DND-41 (cell line): ENCODE data around the gene R3HCC1L.

Source experiments
- ATAC-seq: fragments of 200-7000 bp; cut with Tn5 transposase; 3 replicates; pipeline ENCODE4 v1.9.1; 2021; ENCODE audit warnings: low read depth; ENCODE audit not compliant: insufficient read depth
- DNase-seq: peaks from one replicate; pipeline ENCODE4 v3.0.0-alpha.2; 2020
- H2AFZ ChIP-seq: 2 replicates; pipeline ENCODE4 v1.6.0; 2012; ENCODE audit warnings: low read depth, low read length
- H3K27ac ChIP-seq: 2 replicates; pipeline ENCODE4 v1.5.1; 2012; ENCODE audit warnings: low read length, inconsistent platforms
- H3K27me3 ChIP-seq: fragments of 200-600 bp; sonication (generic); 2 replicates; pipeline ENCODE4 v1.6.0; 2012; ENCODE audit warnings: low read length, mild to moderate bottlenecking, inconsistent platforms; ENCODE audit not compliant: insufficient read depth, poor library complexity
- H3K36me3 ChIP-seq: 2 replicates; pipeline ENCODE4 v1.5.1; 2012; ENCODE audit warnings: low read length, inconsistent platforms; ENCODE audit not compliant: insufficient read depth
- H3K4me1 ChIP-seq: 2 replicates; pipeline ENCODE4 v1.5.1; 2012; ENCODE audit warnings: mild to moderate bottlenecking, low read length; ENCODE audit not compliant: insufficient read depth
- H3K4me2 ChIP-seq: 2 replicates; pipeline ENCODE4 v1.6.0; 2012; ENCODE audit warnings: mild to moderate bottlenecking, moderate library complexity, low read length, inconsistent platforms; ENCODE audit not compliant: insufficient read depth
- H3K4me3 ChIP-seq, 2 experiments: fragments of 200-600 bp in 1 of 2; shearing (Covaris generic) in 1 of 2; 2 replicates each; pipeline ENCODE4 v1.5.1; 2012 to 2016; ENCODE audit warnings: inconsistent platforms in 2 of 2, low read length in 2 of 2, mild to moderate bottlenecking in 2 of 2, low read depth in 1 of 2, moderate library complexity in 1 of 2
- H3K79me2 ChIP-seq: 2 replicates; pipeline ENCODE4 v1.6.0; 2012; ENCODE audit warnings: low read length, inconsistent platforms; ENCODE audit not compliant: insufficient read depth
- H3K9ac ChIP-seq: 2 replicates; pipeline ENCODE4 v1.6.0; 2012; ENCODE audit warnings: low read depth, mild to moderate bottlenecking, inconsistent platforms, low read length, moderate library complexity
- H3K9me3 ChIP-seq: 2 replicates; pipeline ENCODE4 v1.5.1; 2012; ENCODE audit warnings: low read length, moderate library complexity, mild to moderate bottlenecking, inconsistent platforms; ENCODE audit not compliant: insufficient read depth, severe bottlenecking
- H4K20me1 ChIP-seq: 2 replicates; pipeline ENCODE4 v1.6.0; 2012; ENCODE audit warnings: low read length; ENCODE audit not compliant: insufficient read depth
- CTCF ChIP-seq: IDR thresholded peaks from 2 replicates; pipeline ENCODE4 v1.5.1; 2012; ENCODE audit warnings: borderline replicate concordance, low read length, moderate library complexity, mild to moderate bottlenecking; ENCODE audit not compliant: poor library complexity, severe bottlenecking; ENCODE audit errors: extremely low read depth
- EZH2 ChIP-seq: IDR thresholded peaks from 3 replicates; pipeline ENCODE4 v1.6.1; 2012; ENCODE audit warnings: borderline replicate concordance, low read depth, mild to moderate bottlenecking, moderate library complexity, low read length, inconsistent platforms; ENCODE audit not compliant: severe bottlenecking

Gene R3HCC1L

GRCh38 chr10:98251399-98251798, 116.9 kb downstream of the R3HCC1L start:
- Histone ChIP-seq H2AFZ (no peak overlapping the region), H3K4me3 (no peak overlapping the region), H3K27me3 (no peaks in the 10 kb centered on the region), H3K4me2 (no peak overlapping the region), H3K27ac (no peak overlapping the region), H3K4me1 (no peaks in the 10 kb centered on the region), H3K79me2 (no peaks in the 10 kb centered on the region), H4K20me1 (no peaks in the 10 kb centered on the region), H3K36me3 (peaks cover 42% of the 10 kb centered on the region), H3K9ac (no peak overlapping the region), H3K9me3 (no peaks in the 10 kb centered on the region)
- ATAC-seq (no peak), DNase-seq (no peak)
- TF ChIP-seq EZH2 (no peak), CTCF (no peak)

- H2AFZ ChIP-seq: no peak overlapping the region
- H3K4me2 ChIP-seq: no peak overlapping the region
- H4K20me1 ChIP-seq: no peaks in the 10 kb centered on the region
- H3K27ac ChIP-seq: no peak overlapping the region
- no peak for ATAC-seq
- no peak for TF ChIP-seq EZH2
- TF ChIP-seq CTCF: no peak
- no peaks in the 10 kb centered on the region for H3K27me3 ChIP-seq
- H3K4me1 ChIP-seq: no peaks in the 10 kb centered on the region
- no peaks in the 10 kb centered on the region for H3K9me3 ChIP-seq
- H3K36me3 ChIP-seq: peaks cover 32% of the 10 kb centered on the region
- H3K4me3 ChIP-seq: no peak overlapping the region
- H3K79me2 ChIP-seq: no peaks in the 10 kb centered on the region
- no peak overlapping the region for H3K9ac ChIP-seq
- no peak for DNase-seq
These were observed 118.0 kb downstream of the R3HCC1L start for GRCh38 chr10:98252464-98252863.

- Histone ChIP-seq H3K4me3 (no peak overlapping the region), H3K27me3 (no peaks in the 10 kb centered on the region), H4K20me1 (no peaks in the 10 kb centered on the region), H3K9me3 (no peaks in the 10 kb centered on the region), H3K4me1 (no peaks in the 10 kb centered on the region), H3K27ac (no peak overlapping the region), H3K36me3 (peaks cover 22% of the 10 kb centered on the region), H3K79me2 (no peaks in the 10 kb centered on the region), H2AFZ (no peak overlapping the region), H3K9ac (no peak overlapping the region), H3K4me2 (no peak overlapping the region)
- DNase-seq (no peak), ATAC-seq (no peak)
- no peak for TF ChIP-seq CTCF
- TF ChIP-seq EZH2: no peak
These were observed 119.0 kb downstream of the R3HCC1L start for GRCh38 chr10:98253499-98253898.

- H3K79me2 ChIP-seq: no peaks in the 10 kb centered on the region
- H3K27me3 ChIP-seq: no peaks in the 10 kb centered on the region
- DNase-seq: no peak
- no peaks in the 10 kb centered on the region; the same call in 1 of the 2 replicates for H4K20me1 ChIP-seq
- no peak overlapping the region for H3K9ac ChIP-seq
- H2AFZ ChIP-seq: no peak overlapping the region
- ATAC-seq: no peak
- H3K4me3 ChIP-seq: no peak overlapping the region
- H3K4me2 ChIP-seq: no peak overlapping the region
- H3K36me3 ChIP-seq: peaks cover 14% of the 10 kb centered on the region
- H3K4me1 ChIP-seq: no peaks in the 10 kb centered on the region
- no peak for TF ChIP-seq CTCF
- TF ChIP-seq EZH2: no peak
- H3K27ac ChIP-seq: no peak overlapping the region
- no peaks in the 10 kb centered on the region for H3K9me3 ChIP-seq
These were observed 119.9 kb downstream of the R3HCC1L start for GRCh38 chr10:98254234-98254974.
